Psoas muscle (tissue), 8 donors: ENCODE data around the gene UBXN4. TPM values are rescaled to one million over a fixed set of nuclear protein-coding genes. Genes with fewer than 3 reads are reported as not detected.

Experiments
- ATAC-seq, 4 donors: fragments of 200-7000 bp; cut with Tn5 transposase; one replicate each; pipeline ENCODE4 v1.9.1; 2020; ENCODE audit warnings: moderate library complexity in 3 of 4, mild to moderate bottlenecking in 2 of 4
- DNase-seq, 2 donors: peaks; one replicate each; pipeline ENCODE4 v3.0.0-alpha.2; 2020
- H3K27ac ChIP-seq: fragments of 200-600 bp; one replicate; pipeline ENCODE4 v1.8.0; 2022
- H3K27me3 ChIP-seq, 3 donors: fragments of 200-600 bp in 1 of 3; one replicate each; pipeline versions ENCODE4 v1.6.1 to v1.8.0; 2013 to 2022; ENCODE audit warnings: low read length in 2 of 3, mild to moderate bottlenecking in 2 of 3, moderate library complexity in 1 of 3; ENCODE audit not compliant: insufficient read depth in 3 of 3
- H3K36me3 ChIP-seq, 2 donors: fragments of 200-600 bp in 1 of 2; one replicate each; pipeline versions ENCODE4 v1.6.1 to v1.8.0; 2013 to 2022; ENCODE audit warnings: low read depth in 1 of 2, mild to moderate bottlenecking in 1 of 2, moderate library complexity in 1 of 2; ENCODE audit not compliant: insufficient read depth in 1 of 2
- H3K4me1 ChIP-seq: fragments of 200-600 bp; one replicate; pipeline ENCODE4 v1.8.0; 2022
- H3K4me3 ChIP-seq: fragments of 200-600 bp; one replicate; pipeline ENCODE4 v1.8.0; 2022; ENCODE audit warnings: mild to moderate bottlenecking
- H3K9me3 ChIP-seq: fragments of 200-600 bp; one replicate; pipeline ENCODE4 v1.8.0; 2022
- WGBS, 3 donors: extraction: QIAGEN DNeasy Blood & Tissue Kit; methylation state at CpG; one replicate each; pipeline versions ENCODE4 v1.1.6 to v1.1.7; 2013; 5-methylcytosine and 5-hydroxymethylcytosine counted together
- intact Hi-C, 2 donors: fragments of 100-400 bp; cut with DNase I; formaldehyde crosslinking; loops; one replicate each; pipeline versions ENCODE4 v1.11.0 to v1.14.2; 2022
- polyA plus RNA-seq, 3 donors: library from polyadenylated mRNA; stranded (reverse); fragments of 200-250 nt; gene quantifications; one replicate each; pipeline ENCODE4 v1.2.3, GENCODE V29; 2013
- total RNA-seq, 4 donors: library from RNA; stranded (reverse); fragmentation: NEBNext Ultra II Directional in 2 of 4; extraction: Animal tissue kit (Norgen Biotek cat#: 25700) in 2 of 4; gene quantifications; one replicate each; pipeline versions ENCODE4 v1.2.1 to v1.2.4, GENCODE V29; 2021 to 2023
- TF ChIP-seq, protein P1 (sequence below): fragments of 200-600 bp; IDR thresholded peaks from one replicate; pipeline ENCODE4 v1.8.0; 2022; ENCODE audit warnings: antibody characterized with exemption
- donor health status: healthy with polysubstance abuse.
- donor health status: DM: no; HTN: no; CAD: no; lungs with moderate emphysema.
- donor health status: Bipolar disorder and iron deficiency.
- donor health status: healthy.
- donor health status: DM: yes; HTN: yes; CAD: no.
- donor health status: DM: no; HTN: no; CAD: no.
- donor health status: DM: no; HTN: no; CAD: no.
- donor health status: DM: yes; HTN: yes; CAD: no.

UBXN4 gene
- total and polyA plus RNA-seq, 7 donors: 37.3 to 117 (median 94.5) TPM

DNA sequence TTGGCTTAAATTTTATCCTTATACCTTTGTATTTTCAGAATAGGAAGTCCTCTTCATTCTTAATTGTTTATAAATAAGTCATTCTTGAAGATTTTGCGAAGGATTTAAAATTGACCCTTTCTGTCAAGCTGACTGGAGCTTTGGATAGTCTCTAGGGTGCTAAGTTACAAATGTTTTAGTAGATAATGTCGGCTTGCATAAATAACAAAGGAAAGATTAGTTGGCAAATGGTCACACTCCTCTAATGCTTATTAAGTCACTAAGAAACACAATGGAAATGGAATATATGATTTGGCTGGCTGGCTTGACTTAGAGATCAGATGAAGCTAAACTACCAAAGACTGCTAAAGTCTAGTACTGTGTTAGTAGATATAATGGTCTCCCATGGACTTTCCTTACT lies 40.6 kb downstream of the UBXN4 start:
- 90 to 94% (median 92%) methylated on average over 2 of the region's 2 CpGs for WGBS, 3 donors
- H3K4me1 ChIP-seq: no peaks in the 10 kb centered on the region
- peaks cover 7 to 97% of the 10 kb centered on the region in 2 donors for H3K36me3 ChIP-seq
- H3K27me3 ChIP-seq: no peaks in the 10 kb centered on the region
- intact Hi-C loops: loop anchor here in 1 of 2 donors (5.0 kb wide), 1 partner anchor 65 kb away; no protein-coding TSS in a partner anchor
- ATAC-seq (no peak), DNase-seq (no peak)
- H3K27ac ChIP-seq: no peak overlapping the region
- H3K9me3 ChIP-seq: no peaks in the 10 kb centered on the region
- TF ChIP-seq, protein P1, sequence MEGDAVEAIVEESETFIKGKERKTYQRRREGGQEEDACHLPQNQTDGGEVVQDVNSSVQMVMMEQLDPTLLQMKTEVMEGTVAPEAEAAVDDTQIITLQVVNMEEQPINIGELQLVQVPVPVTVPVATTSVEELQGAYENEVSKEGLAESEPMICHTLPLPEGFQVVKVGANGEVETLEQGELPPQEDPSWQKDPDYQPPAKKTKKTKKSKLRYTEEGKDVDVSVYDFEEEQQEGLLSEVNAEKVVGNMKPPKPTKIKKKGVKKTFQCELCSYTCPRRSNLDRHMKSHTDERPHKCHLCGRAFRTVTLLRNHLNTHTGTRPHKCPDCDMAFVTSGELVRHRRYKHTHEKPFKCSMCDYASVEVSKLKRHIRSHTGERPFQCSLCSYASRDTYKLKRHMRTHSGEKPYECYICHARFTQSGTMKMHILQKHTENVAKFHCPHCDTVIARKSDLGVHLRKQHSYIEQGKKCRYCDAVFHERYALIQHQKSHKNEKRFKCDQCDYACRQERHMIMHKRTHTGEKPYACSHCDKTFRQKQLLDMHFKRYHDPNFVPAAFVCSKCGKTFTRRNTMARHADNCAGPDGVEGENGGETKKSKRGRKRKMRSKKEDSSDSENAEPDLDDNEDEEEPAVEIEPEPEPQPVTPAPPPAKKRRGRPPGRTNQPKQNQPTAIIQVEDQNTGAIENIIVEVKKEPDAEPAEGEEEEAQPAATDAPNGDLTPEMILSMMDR: no peak
- H3K4me3 ChIP-seq: no peak overlapping the region

DNA sequence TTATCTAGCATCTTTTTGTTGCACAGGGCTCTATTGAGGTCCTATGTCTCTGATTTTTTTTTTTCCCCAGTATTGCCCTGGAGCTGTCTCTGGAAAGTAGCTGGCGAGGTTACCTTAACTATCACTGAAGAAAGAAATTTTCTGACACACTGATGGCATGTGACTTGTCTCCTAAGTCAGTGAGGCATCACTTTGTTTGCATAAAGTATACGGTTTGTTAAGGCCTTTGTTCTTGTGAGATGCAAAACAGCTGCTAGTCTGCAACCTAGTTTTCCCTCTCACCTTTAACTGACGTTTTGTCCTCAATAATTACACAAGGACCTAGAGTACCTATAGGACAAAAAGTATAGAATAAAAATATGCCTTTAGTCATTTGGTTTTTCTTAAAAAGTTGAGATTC lies 41.8 kb downstream of the UBXN4 start:
- TF ChIP-seq, protein P1: no peak
- WGBS, 3 donors: 84 to 89% (median 85%) methylated on average over 3 of the region's 3 CpGs
- H3K36me3 ChIP-seq: peaks cover 7 to 87% of the 10 kb centered on the region in 2 donors
- no peaks in the 10 kb centered on the region for H3K9me3 ChIP-seq
- no peak overlapping the region for H3K4me3 ChIP-seq
- ATAC-seq (no peak), DNase-seq (no peak)
- H3K4me1 ChIP-seq: no peaks in the 10 kb centered on the region
- no peak overlapping the region for H3K27ac ChIP-seq
- H3K27me3 ChIP-seq: no peaks in the 10 kb centered on the region
- intact Hi-C loops: loop anchor here in 1 of 2 donors (5.0 kb wide), 1 partner anchor 64 kb away; no protein-coding TSS in a partner anchor

DNA sequence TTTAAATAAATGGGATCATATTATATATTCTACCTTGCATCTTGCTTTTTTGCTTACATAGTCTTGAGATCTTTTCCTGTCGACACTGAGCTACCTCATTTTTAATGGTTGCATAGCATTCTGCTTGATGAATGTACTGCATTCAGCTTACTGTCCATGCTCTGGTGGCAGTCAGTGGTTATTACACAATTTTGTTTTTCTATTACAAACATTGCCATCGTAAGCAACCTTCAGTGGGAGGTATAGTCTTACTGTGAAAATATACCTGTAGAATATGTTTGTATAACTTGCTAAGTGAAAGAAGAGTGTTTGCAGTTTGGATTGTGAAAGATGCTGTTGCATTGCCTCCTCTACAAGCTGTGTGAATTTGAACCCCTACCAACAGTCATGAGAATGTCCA lies 43.4 kb downstream of the UBXN4 start:
- ATAC-seq (peak in 1 of 4 donors; percentile 36), DNase-seq (no peak)
- no peaks in the 10 kb centered on the region for H3K9me3 ChIP-seq
- no peaks in the 10 kb centered on the region for H3K27me3 ChIP-seq
- intact Hi-C loops: no loop called here
- H3K36me3 ChIP-seq: peaks cover 5 to 83% of the 10 kb centered on the region in 2 donors
- no peaks in the 10 kb centered on the region for H3K4me1 ChIP-seq
- 98 to 100% (median 100%) methylated on average over 2 of the region's 2 CpGs for WGBS, 3 donors
- no peak overlapping the region for H3K27ac ChIP-seq
- H3K4me3 ChIP-seq: no peak overlapping the region
- TF ChIP-seq, protein P1: no peak

DNA sequence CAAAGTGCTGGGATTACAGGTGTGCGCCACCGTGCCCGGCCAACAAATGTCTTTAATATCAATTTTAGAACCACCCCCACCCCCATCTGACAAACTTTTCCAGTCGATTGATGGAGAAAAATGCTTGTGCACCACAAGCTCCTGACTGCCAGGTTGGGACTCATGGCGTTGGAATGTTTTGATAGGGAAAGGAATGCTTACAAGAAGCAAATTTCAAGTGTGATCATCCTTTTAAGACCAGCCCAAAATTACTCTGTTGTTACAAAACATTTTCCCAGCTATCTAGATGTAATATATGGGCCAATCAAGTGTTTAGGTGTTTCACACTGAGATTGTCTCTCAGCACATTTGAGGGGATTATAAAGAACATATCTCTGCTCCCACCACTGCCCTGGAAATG lies 45.2 kb downstream of the UBXN4 start:
- Histone ChIP-seq H3K9me3 (no peaks in the 10 kb centered on the region), H3K27ac (no peak overlapping the region), H3K4me3 (no peak overlapping the region), H3K36me3 (peaks cover 0 to 65% of the 10 kb centered on the region in 2 donors), H3K27me3 (no peaks in the 10 kb centered on the region), H3K4me1 (no peaks in the 10 kb centered on the region)
- TF ChIP-seq, protein P1: no peak
- intact Hi-C loops: no loop called here
- 84 to 99% (median 96%) methylated on average over 5 of the region's 5 CpGs for WGBS, 3 donors
- no peak for ATAC-seq
- DNase-seq: no peak

DNA sequence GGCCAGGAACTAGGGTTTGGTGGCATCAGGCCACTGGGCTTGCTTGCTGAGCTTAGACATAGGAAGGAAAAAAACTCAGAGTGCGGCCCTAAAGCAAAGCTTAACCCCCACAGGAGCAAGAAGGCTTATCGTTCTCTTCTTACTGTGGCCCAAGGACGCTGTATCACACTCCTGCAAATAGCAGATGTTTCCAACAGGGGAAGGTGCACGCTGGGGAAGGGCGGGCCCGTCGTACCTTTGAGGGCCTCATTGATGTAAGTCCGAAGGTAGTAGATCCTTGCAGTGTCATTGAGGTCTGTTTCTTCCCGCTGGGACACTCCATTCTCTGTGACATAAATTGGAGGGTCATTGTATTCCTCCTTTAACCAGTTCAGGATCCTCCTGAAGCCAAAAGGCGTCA lies 48.8 kb downstream of the UBXN4 start:
- intact Hi-C loops: loop anchor here in 1 of 2 donors (5.0 kb wide), 1 partner anchor 803 kb away; no protein-coding TSS in a partner anchor
- Histone ChIP-seq H3K9me3 (no peaks in the 10 kb centered on the region), H3K27ac (no peak overlapping the region), H3K27me3 (no peaks in the 10 kb centered on the region), H3K36me3 (peaks cover 0 to 29% of the 10 kb centered on the region in 2 donors), H3K4me3 (no peak overlapping the region), H3K4me1 (no peaks in the 10 kb centered on the region)
- DNase-seq (no peak), ATAC-seq (no peak)
- TF ChIP-seq, protein P1: no peak
- 92 to 94% (median 94%) methylated on average over 10 of the region's 10 CpGs for WGBS, 3 donors
